PC-3 (cell line): Measurements from ENCODE around the gene PARP4.
"Not testable (repeated sequence)": the region's sequence is repeated elsewhere in the genome, so short reads cannot be mapped to it uniquely, and the experiment has no call there.

ENCODE experiments used
- CTCF ChIP-seq: fragments of 300-600 bp; sonication (generic); conservative IDR thresholded peaks from 2 replicates; pipeline ENCODE4 v1.5.1; 2017; ENCODE audit warnings: antibody characterized with exemption, low read depth, mild to moderate bottlenecking, low read length
- EZH2 ChIP-seq: fragments of 300-600 bp; sonication (generic); IDR thresholded peaks from one replicate; pipeline ENCODE4 v1.6.1; 2017; ENCODE audit warnings: antibody characterized with exemption, mild to moderate bottlenecking, low read length; ENCODE audit not compliant: unreplicated experiment
- EZH2phosphoT487 ChIP-seq: fragments of 300-600 bp; sonication (generic); IDR thresholded peaks from 2 replicates; pipeline ENCODE4 v1.6.1; 2018; ENCODE audit warnings: mild to moderate bottlenecking, antibody characterized with exemption, low read length, borderline replicate concordance

- not testable (repeated sequence) for TF ChIP-seq CTCF, EZH2, EZH2phosphoT487
These were observed 123.8 kb downstream of the PARP4 start for GRCh38 chr13:24388743-24389142.
